ENCODE data around the gene CGNL1. TPM values are rescaled to one million over a fixed set of nuclear protein-coding genes. Genes with fewer than 3 reads are reported as not detected.
A peak's percentile ranks its signal among the peaks of the same experiment; 100 is the strongest.

The CGNL1 gene
- total RNA-seq, 1 experiment from 2014 or later, result 34.6 TPM

DNA sequence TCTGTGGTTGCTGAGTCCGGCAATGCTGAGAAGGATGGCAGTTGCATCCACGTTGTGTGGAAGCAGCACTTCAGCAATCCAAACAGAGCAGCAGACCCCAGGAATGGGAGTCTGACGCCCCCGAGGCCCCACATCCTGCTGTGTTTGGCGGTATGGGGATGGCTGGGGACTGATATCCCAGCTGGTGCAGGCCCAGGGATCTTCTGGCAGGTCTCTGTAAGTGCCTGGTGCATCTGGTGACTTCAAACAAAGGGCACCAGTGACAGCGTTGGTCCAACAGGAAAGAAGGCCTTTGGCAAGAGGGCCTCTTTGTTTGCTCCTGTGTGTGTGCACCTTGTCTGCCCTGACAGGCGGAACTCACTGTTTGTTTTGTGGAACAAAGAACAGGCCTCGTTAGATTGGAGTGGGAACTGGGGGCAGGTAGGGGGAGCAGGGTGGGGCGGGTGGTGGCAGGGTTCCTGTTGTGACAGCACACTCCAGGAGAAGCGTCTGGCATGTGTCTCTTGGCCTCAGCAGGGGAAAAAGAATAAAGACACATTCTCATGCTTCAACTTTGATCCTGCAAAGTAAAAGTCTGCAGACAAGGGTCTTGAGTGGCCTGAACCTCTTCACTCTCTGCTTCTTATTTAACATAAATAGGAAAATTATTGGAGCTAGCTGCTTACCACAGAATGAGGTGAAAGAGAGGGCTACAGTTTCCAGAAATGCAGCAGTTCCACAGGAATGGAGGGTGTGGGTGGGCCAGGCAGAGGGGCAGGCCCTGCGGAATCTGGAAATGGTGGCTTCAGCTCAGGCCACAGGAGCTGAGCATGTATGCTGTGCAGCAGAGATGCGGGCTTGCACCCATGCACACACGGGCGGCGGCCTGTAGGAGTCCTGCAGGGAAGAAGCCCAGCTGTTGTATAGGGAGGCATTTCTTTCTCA is 120.9 kb downstream of the CGNL1 start:
- Histone ChIP-seq H2BK5ac (ENCODE audit: insufficient read length, low read length) (no peak overlapping the region), H3K56ac (ENCODE audit: insufficient read length, low read depth, low read length) (no peak overlapping the region), H2AK5ac (ENCODE audit: insufficient read length, low read length) (no peak overlapping the region), H4K8ac (replicated peaks; ENCODE audit: insufficient read length, low read depth, low read length) (no peak overlapping the region), H3K79me1 (ENCODE audit: insufficient read depth, low read depth, low read length, poor library complexity, severe bottlenecking) (no peaks in the 10 kb centered on the region), H3K14ac (ENCODE audit: insufficient read depth, low read length) (no peak overlapping the region), H3K4me1 (ENCODE audit: insufficient read depth, low read length) (no peaks in the 10 kb centered on the region), H2BK15ac (ENCODE audit: low read depth, low read length) (no peak overlapping the region), H2BK120ac (ENCODE audit: low read depth, low read length, poor library complexity, severe bottlenecking) (no peak overlapping the region), H2BK12ac (ENCODE audit: insufficient read length, low read depth, low read length) (no peak overlapping the region), H3K27ac (ENCODE audit: insufficient read length, low read depth, low read length) (no peak overlapping the region), H3K4me2 (ENCODE audit: insufficient read depth, insufficient read length, low read length) (no peak overlapping the region), H3K9ac (ENCODE audit: extremely low read depth, insufficient read length, low read length) (no peak overlapping the region), H4K20me1 (ENCODE audit: control insufficient read depth, insufficient read depth, insufficient read length) (no peaks in the 10 kb centered on the region), H3K23me2 (ENCODE audit: insufficient read length, low read depth, low read length, poor library complexity, severe bottlenecking) (no peaks in the 10 kb centered on the region), H3K4ac (ENCODE audit: low read depth, low read length) (no peak overlapping the region), H3K18ac (ENCODE audit: insufficient read length, low read depth, low read length) (no peak overlapping the region), H3K79me2 (ENCODE audit: insufficient read depth, low read length) (no peaks in the 10 kb centered on the region), H3T11ph (ENCODE audit: low read length) (no peak overlapping the region), H2BK20ac (ENCODE audit: low read depth, low read length, poor library complexity, severe bottlenecking) (no peak overlapping the region), H4K91ac (ENCODE audit: insufficient read length, low read depth, low read length) (no peak overlapping the region), H4K5ac (ENCODE audit: insufficient read length, low read depth, low read length) (no peak overlapping the region), H3K27me3 (ENCODE audit: insufficient read depth, low read length) (no peaks in the 10 kb centered on the region), H2AFZ (ENCODE audit: low read length) (no peak overlapping the region), H3K23ac (ENCODE audit: insufficient read length, low read depth, low read length) (no peak overlapping the region), H3K9me3 (ENCODE audit: control insufficient read depth, low read depth, low read length) (no peaks in the 10 kb centered on the region)
- TF ChIP-seq, protein P1, sequence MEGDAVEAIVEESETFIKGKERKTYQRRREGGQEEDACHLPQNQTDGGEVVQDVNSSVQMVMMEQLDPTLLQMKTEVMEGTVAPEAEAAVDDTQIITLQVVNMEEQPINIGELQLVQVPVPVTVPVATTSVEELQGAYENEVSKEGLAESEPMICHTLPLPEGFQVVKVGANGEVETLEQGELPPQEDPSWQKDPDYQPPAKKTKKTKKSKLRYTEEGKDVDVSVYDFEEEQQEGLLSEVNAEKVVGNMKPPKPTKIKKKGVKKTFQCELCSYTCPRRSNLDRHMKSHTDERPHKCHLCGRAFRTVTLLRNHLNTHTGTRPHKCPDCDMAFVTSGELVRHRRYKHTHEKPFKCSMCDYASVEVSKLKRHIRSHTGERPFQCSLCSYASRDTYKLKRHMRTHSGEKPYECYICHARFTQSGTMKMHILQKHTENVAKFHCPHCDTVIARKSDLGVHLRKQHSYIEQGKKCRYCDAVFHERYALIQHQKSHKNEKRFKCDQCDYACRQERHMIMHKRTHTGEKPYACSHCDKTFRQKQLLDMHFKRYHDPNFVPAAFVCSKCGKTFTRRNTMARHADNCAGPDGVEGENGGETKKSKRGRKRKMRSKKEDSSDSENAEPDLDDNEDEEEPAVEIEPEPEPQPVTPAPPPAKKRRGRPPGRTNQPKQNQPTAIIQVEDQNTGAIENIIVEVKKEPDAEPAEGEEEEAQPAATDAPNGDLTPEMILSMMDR (conservative IDR thresholded peaks at IDR 0.05), result no peak
- DNase-seq, result no peak
- H3K27ac Mint-ChIP-seq, result peak overlapping the region in 1 of 3 experiments; percentile 65; a peak in 1 of 7 replicates
- no peaks in the 10 kb centered on the region for H3K9me3 Mint-ChIP-seq
- H3K27me3 Mint-ChIP-seq (ENCODE audit: low read depth), result 0 out of 2 replicates have a peak, but pooled peaks cover 1% of the 10 kb centered on the region
- peaks cover 0 to 3% (median 0%) of the 10 kb centered on the region in 3 experiments; a peak in 3 of 7 replicates for H3K36me3 Mint-ChIP-seq (ENCODE audit: insufficient read depth in 1 of 3, low read depth in 3 of 3)
- H3K4me1 Mint-ChIP-seq, result peaks cover 22 to 24% of the 10 kb centered on the region in 2 experiments
- WGBS (ENCODE audit: extremely low coverage, insufficient read length, low lambda C conversion rate), result no CpG with 5 or more reads among the region's 15 CpGs
- H3K4me3 Mint-ChIP-seq, result no peak overlapping the region
